Measurements from ENCODE around the gene POU2F1. TPM values are rescaled to one million over a fixed set of nuclear protein-coding genes. Genes with fewer than 3 reads are reported as not detected.

The POU2F1 gene
- polyA plus RNA-seq, 1 donor (not counting 4 experiments of a cell fraction or from before 2014, with no cell fraction given) = 3.2 TPM

- Histone ChIP-seq H3K79me2 (ENCODE audit: control insufficient read depth, insufficient read depth, low read length) (no peaks in the 10 kb centered on the region), H3K9me1 (ENCODE audit: control insufficient read depth, extremely low read depth, insufficient read depth, low read length) (no peaks in the 10 kb centered on the region), H3K36me3 (ENCODE audit: control insufficient read depth in 2 of 2, extremely low read depth in 1 of 2, insufficient read depth in 2 of 2, low read length in 2 of 2) (no peaks in the 10 kb centered on the region), H3K4me1 (ENCODE audit: control insufficient read depth, extremely low read depth, insufficient read depth, low read length) (no peaks in the 10 kb centered on the region), H3K9me3 (ENCODE audit: control insufficient read depth, low read depth, low read length) (no peaks in the 10 kb centered on the region), H3K27ac (ENCODE audit: control insufficient read depth, insufficient read depth, low read length) (no peak overlapping the region), H3K4me2 (ENCODE audit: control insufficient read depth, extremely low read depth, insufficient read depth, low read depth, low read length) (no peak overlapping the region), H3K4me3 (ENCODE audit: control insufficient read depth in 2 of 3, extremely low read depth in 1 of 3, insufficient read depth in 2 of 3, low read depth in 1 of 3, low read length in 3 of 3) (no peak overlapping the region), H3K27me3 (ENCODE audit: control insufficient read depth, extremely low read depth, insufficient read depth, low read length) (no peaks in the 10 kb centered on the region), H3K9ac (ENCODE audit: control insufficient read depth, extremely low read depth, insufficient read depth, low read length) (no peak overlapping the region), H4K20me1 (ENCODE audit: control insufficient read depth, extremely low read depth, insufficient read depth, low read length) (no peaks in the 10 kb centered on the region), H2AFZ (ENCODE audit: control insufficient read depth, low read length) (no peak overlapping the region)
- FAIRE-seq (peak; percentile 88), DNase-seq (ENCODE audit: low read depth, low spot score) (peak; percentile 5)
- dilution Hi-C loops (cut with MboI; ENCODE audit: extremely low pct_ligation_motif_present, low sequenced_read_pairs) = no loop called here
- TF ChIP-seq CTCF (optimal IDR thresholded peaks at IDR 0.05 in 1 of 3, IDR thresholded peaks at IDR 0.05 in 1 of 3, conservative IDR thresholded peaks at IDR 0.05 in 1 of 3; ENCODE audit: extremely low read depth in 1 of 3, insufficient read depth in 2 of 3, low read length in 3 of 3) (peak; percentile 53 to 76 (median 59)), EZH2 (IDR thresholded peaks at IDR 0.05; ENCODE audit: low read length) (no peak)
These were observed 180.7 kb downstream of the POU2F1 start for GRCh38 chr1:167401260-167401873.

- no peaks in the 10 kb centered on the region for H3K9me3 ChIP-seq (ENCODE audit: control insufficient read depth, low read depth, low read length)
- H4K20me1 ChIP-seq (ENCODE audit: control insufficient read depth, extremely low read depth, insufficient read depth, low read length) = no peaks in the 10 kb centered on the region
- H3K9ac ChIP-seq (ENCODE audit: control insufficient read depth, extremely low read depth, insufficient read depth, low read length) = no peak overlapping the region
- FAIRE-seq (no peak), DNase-seq (ENCODE audit: low read depth, low spot score) (no peak)
- no peak overlapping the region for H3K27ac ChIP-seq (ENCODE audit: control insufficient read depth, insufficient read depth, low read length)
- TF ChIP-seq EZH2 (IDR thresholded peaks at IDR 0.05; ENCODE audit: low read length) (no peak), CTCF (optimal IDR thresholded peaks at IDR 0.05 in 1 of 3, IDR thresholded peaks at IDR 0.05 in 1 of 3, conservative IDR thresholded peaks at IDR 0.05 in 1 of 3; ENCODE audit: extremely low read depth in 1 of 3, insufficient read depth in 2 of 3, low read length in 3 of 3) (no peak)
- no peaks in the 10 kb centered on the region for H3K9me1 ChIP-seq (ENCODE audit: control insufficient read depth, extremely low read depth, insufficient read depth, low read length)
- H3K4me2 ChIP-seq (ENCODE audit: control insufficient read depth, extremely low read depth, insufficient read depth, low read depth, low read length) = no peak overlapping the region
- H3K4me3 ChIP-seq (ENCODE audit: control insufficient read depth in 2 of 3, extremely low read depth in 1 of 3, insufficient read depth in 2 of 3, low read depth in 1 of 3, low read length in 3 of 3) = no peak overlapping the region
- H3K36me3 ChIP-seq (ENCODE audit: control insufficient read depth in 2 of 2, extremely low read depth in 1 of 2, insufficient read depth in 2 of 2, low read length in 2 of 2) = no peaks in the 10 kb centered on the region
- H3K4me1 ChIP-seq (ENCODE audit: control insufficient read depth, extremely low read depth, insufficient read depth, low read length) = no peaks in the 10 kb centered on the region
- dilution Hi-C loops (cut with MboI; ENCODE audit: extremely low pct_ligation_motif_present, low sequenced_read_pairs) = no loop called here
- H2AFZ ChIP-seq (ENCODE audit: control insufficient read depth, low read length) = no peak overlapping the region
- no peaks in the 10 kb centered on the region for H3K27me3 ChIP-seq (ENCODE audit: control insufficient read depth, extremely low read depth, insufficient read depth, low read length)
- H3K79me2 ChIP-seq (ENCODE audit: control insufficient read depth, insufficient read depth, low read length) = no peaks in the 10 kb centered on the region
These were observed 183.6 kb downstream of the POU2F1 start for GRCh38 chr1:167404161-167404888.
